ENCODE data around the gene MC2R. TPM values are rescaled to one million over a fixed set of nuclear protein-coding genes. Genes with fewer than 3 reads are reported as not detected.

The MC2R gene
- total RNA-seq, 1 experiment from 2014 or later = not detected

DNA sequence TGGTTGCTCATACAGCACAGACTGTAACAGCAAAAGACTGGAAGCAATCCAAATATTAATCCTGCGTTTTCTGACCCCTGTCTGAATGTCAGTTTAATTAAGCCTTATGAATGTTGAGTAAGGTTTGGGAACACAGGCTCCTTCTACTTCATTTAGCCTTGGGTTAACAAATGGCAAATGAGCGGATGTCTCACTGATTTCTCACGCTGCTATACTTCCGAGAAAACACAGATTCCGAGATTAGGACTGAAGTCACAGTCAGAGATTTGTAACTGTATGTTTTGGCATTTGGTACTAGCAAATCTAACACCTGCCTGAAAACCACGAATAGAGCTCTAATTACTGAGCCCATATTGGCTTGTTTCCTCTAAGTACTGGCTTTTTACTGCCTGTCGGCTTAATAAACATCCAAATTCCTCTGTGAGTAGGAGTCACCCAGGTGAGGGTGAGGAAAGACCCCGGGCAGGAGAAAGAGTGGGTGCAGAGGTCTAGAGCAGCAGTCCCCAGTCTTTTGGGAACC, 80.8 kb downstream of the MC2R start:
- Histone ChIP-seq H3K9ac (ENCODE audit: low read length) (no peak overlapping the region), H3K9me3 (ENCODE audit: control insufficient read depth in 1 of 2, insufficient read depth in 1 of 2, low read depth in 1 of 2, low read length in 2 of 2) (no peaks in the 10 kb centered on the region), H3K9me2 (ENCODE audit: insufficient read depth) (no peaks in the 10 kb centered on the region), H3K4me3 (replicated peaks in 1 of 2; ENCODE audit: low read depth in 1 of 2, low read length in 2 of 2) (no peak overlapping the region), H3K36me3 (ENCODE audit: control insufficient read depth in 1 of 2, insufficient read depth in 2 of 2, low read length in 2 of 2) (no peaks in the 10 kb centered on the region), H3K79me2 (ENCODE audit: insufficient read depth, low read length) (no peaks in the 10 kb centered on the region), H3K4me1 (ENCODE audit: control insufficient read depth in 1 of 2, insufficient read depth in 2 of 2, low read length in 2 of 2) (no peaks in the 10 kb centered on the region), H3K27ac (ENCODE audit: low read depth, low read length) (no peak overlapping the region), H3K27me3 (ENCODE audit: insufficient read depth, low read length) (no peaks in the 10 kb centered on the region), H3K4me2 (ENCODE audit: low read length) (no peak overlapping the region), H2AFZ (ENCODE audit: low read depth, low read length, poor library complexity, severe bottlenecking) (no peak overlapping the region), H4K20me1 (ENCODE audit: insufficient read depth) (no peaks in the 10 kb centered on the region)
- ATAC-seq = no peak
- DNase-seq (ENCODE audit: low read depth, low spot score) = no peak
- ChIA-PET RAD21 (ENCODE audit: low non-redundant PET in 1 of 2, low total read pairs in 2 of 2, uncharacterized antibody in 2 of 2, unreplicated experiment in 2 of 2) (no interaction called here), POLR2A (no interaction called here), CTCF (interaction anchor here (0.7 to 1.1 kb wide), 2 partner anchors 10 to 252 kb away, joined by 3 to 4 read pairs; partner anchors contain the start of gene MC5R)
- TF ChIP-seq SRF (IDR thresholded peaks at IDR 0.05; ENCODE audit: low read depth) = no peak
- no peak for TF ChIP-seq YY1 (IDR thresholded peaks at IDR 0.05; ENCODE audit: extremely low read depth, insufficient replicate concordance, low read depth, low read length)
- no peak for TF ChIP-seq CBX3 (IDR thresholded peaks at IDR 0.05; ENCODE audit: low read depth)
- no peak for TF ChIP-seq ELF1 (IDR thresholded peaks at IDR 0.05; ENCODE audit: borderline replicate concordance, low read depth)
- TF ChIP-seq ZBTB33 (IDR thresholded peaks at IDR 0.05; ENCODE audit: extremely low read depth, insufficient replicate concordance, low read length) = no peak
- TF ChIP-seq ZFX (IDR thresholded peaks at IDR 0.05) = no peak
- TF ChIP-seq SIN3A (IDR thresholded peaks at IDR 0.05; ENCODE audit: low read depth) = no peak
- no peak for TF ChIP-seq ZNF274 (IDR thresholded peaks at IDR 0.05; ENCODE audit: low read depth, low read length)
- TF ChIP-seq SP1 (IDR thresholded peaks at IDR 0.05; ENCODE audit: low read depth) = no peak
- no peak for TF ChIP-seq FOSL1 (IDR thresholded peaks at IDR 0.05; ENCODE audit: low read depth)
- no peak for TF ChIP-seq TCF7L2 (IDR thresholded peaks at IDR 0.05; ENCODE audit: borderline replicate concordance, extremely low read depth, insufficient read depth, insufficient read length)
- no peak for TF ChIP-seq EZH2 (IDR thresholded peaks at IDR 0.05)
- TF ChIP-seq EZH2phosphoT487 (IDR thresholded peaks at IDR 0.05; ENCODE audit: borderline replicate concordance) = no peak
- no peak for TF ChIP-seq RAD21 (IDR thresholded peaks at IDR 0.05; ENCODE audit: low read depth)
- TF ChIP-seq ATF3 (IDR thresholded peaks at IDR 0.05) = no peak
- TF ChIP-seq, protein P1, sequence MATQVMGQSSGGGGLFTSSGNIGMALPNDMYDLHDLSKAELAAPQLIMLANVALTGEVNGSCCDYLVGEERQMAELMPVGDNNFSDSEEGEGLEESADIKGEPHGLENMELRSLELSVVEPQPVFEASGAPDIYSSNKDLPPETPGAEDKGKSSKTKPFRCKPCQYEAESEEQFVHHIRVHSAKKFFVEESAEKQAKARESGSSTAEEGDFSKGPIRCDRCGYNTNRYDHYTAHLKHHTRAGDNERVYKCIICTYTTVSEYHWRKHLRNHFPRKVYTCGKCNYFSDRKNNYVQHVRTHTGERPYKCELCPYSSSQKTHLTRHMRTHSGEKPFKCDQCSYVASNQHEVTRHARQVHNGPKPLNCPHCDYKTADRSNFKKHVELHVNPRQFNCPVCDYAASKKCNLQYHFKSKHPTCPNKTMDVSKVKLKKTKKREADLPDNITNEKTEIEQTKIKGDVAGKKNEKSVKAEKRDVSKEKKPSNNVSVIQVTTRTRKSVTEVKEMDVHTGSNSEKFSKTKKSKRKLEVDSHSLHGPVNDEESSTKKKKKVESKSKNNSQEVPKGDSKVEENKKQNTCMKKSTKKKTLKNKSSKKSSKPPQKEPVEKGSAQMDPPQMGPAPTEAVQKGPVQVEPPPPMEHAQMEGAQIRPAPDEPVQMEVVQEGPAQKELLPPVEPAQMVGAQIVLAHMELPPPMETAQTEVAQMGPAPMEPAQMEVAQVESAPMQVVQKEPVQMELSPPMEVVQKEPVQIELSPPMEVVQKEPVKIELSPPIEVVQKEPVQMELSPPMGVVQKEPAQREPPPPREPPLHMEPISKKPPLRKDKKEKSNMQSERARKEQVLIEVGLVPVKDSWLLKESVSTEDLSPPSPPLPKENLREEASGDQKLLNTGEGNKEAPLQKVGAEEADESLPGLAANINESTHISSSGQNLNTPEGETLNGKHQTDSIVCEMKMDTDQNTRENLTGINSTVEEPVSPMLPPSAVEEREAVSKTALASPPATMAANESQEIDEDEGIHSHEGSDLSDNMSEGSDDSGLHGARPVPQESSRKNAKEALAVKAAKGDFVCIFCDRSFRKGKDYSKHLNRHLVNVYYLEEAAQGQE (IDR thresholded peaks at IDR 0.05; ENCODE audit: low read depth) = no peak
- no peak for TF ChIP-seq JUND (IDR thresholded peaks at IDR 0.05)
- TF ChIP-seq EGR1 (IDR thresholded peaks at IDR 0.05; ENCODE audit: low read depth) = no peak
- TF ChIP-seq, protein P2, sequence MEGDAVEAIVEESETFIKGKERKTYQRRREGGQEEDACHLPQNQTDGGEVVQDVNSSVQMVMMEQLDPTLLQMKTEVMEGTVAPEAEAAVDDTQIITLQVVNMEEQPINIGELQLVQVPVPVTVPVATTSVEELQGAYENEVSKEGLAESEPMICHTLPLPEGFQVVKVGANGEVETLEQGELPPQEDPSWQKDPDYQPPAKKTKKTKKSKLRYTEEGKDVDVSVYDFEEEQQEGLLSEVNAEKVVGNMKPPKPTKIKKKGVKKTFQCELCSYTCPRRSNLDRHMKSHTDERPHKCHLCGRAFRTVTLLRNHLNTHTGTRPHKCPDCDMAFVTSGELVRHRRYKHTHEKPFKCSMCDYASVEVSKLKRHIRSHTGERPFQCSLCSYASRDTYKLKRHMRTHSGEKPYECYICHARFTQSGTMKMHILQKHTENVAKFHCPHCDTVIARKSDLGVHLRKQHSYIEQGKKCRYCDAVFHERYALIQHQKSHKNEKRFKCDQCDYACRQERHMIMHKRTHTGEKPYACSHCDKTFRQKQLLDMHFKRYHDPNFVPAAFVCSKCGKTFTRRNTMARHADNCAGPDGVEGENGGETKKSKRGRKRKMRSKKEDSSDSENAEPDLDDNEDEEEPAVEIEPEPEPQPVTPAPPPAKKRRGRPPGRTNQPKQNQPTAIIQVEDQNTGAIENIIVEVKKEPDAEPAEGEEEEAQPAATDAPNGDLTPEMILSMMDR (IDR thresholded peaks at IDR 0.05 in 2 of 3, conservative IDR thresholded peaks at IDR 0.05 in 1 of 3; ENCODE audit: borderline replicate concordance in 1 of 3, insufficient read depth in 1 of 3, low read depth in 2 of 3, low read length in 2 of 3) = no peak
- TF ChIP-seq MAX (IDR thresholded peaks at IDR 0.05) = no peak
- no TSS peak for BruUV-seq (replicated peaks)
- intact Hi-C loops (cut with micrococcal nuclease) = no loop called here
